Measurements from ENCODE around the gene CELF2. TPM values are rescaled to one million over a fixed set of nuclear protein-coding genes. Genes with fewer than 3 reads are reported as not detected.

CELF2 gene
- total RNA-seq, 1 donor from 2014 or later = 89.2 TPM

DNA sequence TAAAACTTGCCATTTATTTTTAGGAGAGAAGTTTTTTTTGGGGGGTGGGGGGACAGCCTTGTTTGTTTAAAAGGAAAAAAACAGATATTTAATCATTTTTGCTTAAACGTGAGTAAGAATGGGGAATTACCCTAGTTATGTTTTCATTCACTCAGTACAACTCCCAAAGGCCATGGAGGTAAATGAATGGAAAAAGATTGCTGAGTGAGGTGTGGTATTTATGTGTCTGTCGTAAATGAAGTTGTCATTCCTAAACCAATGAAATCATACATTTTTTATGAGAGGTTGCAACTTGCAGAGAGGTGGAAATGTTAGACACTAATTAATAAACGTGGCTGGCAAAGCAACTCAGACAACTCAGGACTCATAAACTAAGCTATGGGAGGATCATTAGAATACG, 218.1 kb downstream of the CELF2 start:
- peaks cover 70% of the 10 kb centered on the region for H3K4me1 Mint-ChIP-seq
- ATAC-seq (ENCODE audit: low read depth) (peak; percentile 46), DNase-seq (no peak)
- ChIA-PET CTCF (no interaction called here), POLR2A (interaction anchor here (0.9 to 2.8 kb wide), 3 partner anchors 9 to 71 kb away, joined by 3 to 11 read pairs (median 7); no protein-coding TSS in a partner anchor)
- intact Hi-C loops (cut with micrococcal nuclease) = no loop called here
- peak overlapping the region; percentile 50 for H3K27ac Mint-ChIP-seq
- no peaks in the 10 kb centered on the region for H3K27me3 Mint-ChIP-seq
- peaks cover 59% of the 10 kb centered on the region for H3K36me3 Mint-ChIP-seq (ENCODE audit: low read depth)
- TF ChIP-seq CTCF (IDR thresholded peaks at IDR 0.05) = no peak
- no peaks in the 10 kb centered on the region for H3K9me3 Mint-ChIP-seq
- H3K4me3 Mint-ChIP-seq = no peak overlapping the region

GRCh38 chr10:11236234-11236633, 218.6 kb downstream of the CELF2 start:
- H3K27ac Mint-ChIP-seq = peak overlapping the region; percentile 50
- no peak for TF ChIP-seq CTCF (IDR thresholded peaks at IDR 0.05)
- no peaks in the 10 kb centered on the region for H3K27me3 Mint-ChIP-seq
- peaks cover 65% of the 10 kb centered on the region for H3K4me1 Mint-ChIP-seq
- H3K4me3 Mint-ChIP-seq = no peak overlapping the region
- intact Hi-C loops (cut with micrococcal nuclease) = no loop called here
- no peak for DNase-seq
- ChIA-PET POLR2A (interaction anchor here (0.9 to 2.8 kb wide), 3 partner anchors 9 to 72 kb away, joined by 4 to 11 read pairs (median 7); no protein-coding TSS in a partner anchor), CTCF (no interaction called here)
- H3K9me3 Mint-ChIP-seq = no peaks in the 10 kb centered on the region
- peaks cover 55% of the 10 kb centered on the region for H3K36me3 Mint-ChIP-seq (ENCODE audit: low read depth)
- ATAC-seq (ENCODE audit: low read depth) = no peak

DNA sequence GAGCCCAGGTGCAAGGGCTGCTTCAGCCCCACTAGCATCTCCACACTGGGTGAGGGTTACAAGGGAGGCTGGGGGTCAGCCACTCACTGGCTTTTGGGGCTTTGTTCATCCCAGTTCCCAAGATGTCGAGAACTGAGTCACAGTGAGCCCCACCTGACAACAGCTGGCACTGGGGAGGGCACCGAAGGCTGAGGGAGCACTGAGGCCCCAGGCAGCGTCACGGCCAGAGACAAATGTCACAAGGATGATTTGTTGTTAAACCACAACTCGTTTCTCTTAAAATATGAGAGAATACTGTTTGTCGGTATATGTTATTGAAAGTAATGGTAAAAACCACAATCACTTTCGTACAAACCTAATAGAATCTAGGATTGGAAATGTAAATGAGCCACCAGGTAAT, 219.9 kb downstream of the CELF2 start:
- H3K27me3 Mint-ChIP-seq = no peaks in the 10 kb centered on the region
- intact Hi-C loops (cut with micrococcal nuclease) = no loop called here
- peak overlapping the region; percentile 50 for H3K27ac Mint-ChIP-seq
- peaks cover 53% of the 10 kb centered on the region for H3K4me1 Mint-ChIP-seq
- DNase-seq = no peak
- no peaks in the 10 kb centered on the region for H3K9me3 Mint-ChIP-seq
- TF ChIP-seq CTCF (IDR thresholded peaks at IDR 0.05) = no peak
- ATAC-seq (ENCODE audit: low read depth) = no peak
- peaks cover 48% of the 10 kb centered on the region for H3K36me3 Mint-ChIP-seq (ENCODE audit: low read depth)
- POLR2A ChIA-PET = interaction anchor here (1.5 to 2.3 kb wide), 3 partner anchors 11 to 92 kb away, joined by 3 to 15 read pairs (median 5); no protein-coding TSS in a partner anchor
- H3K4me3 Mint-ChIP-seq = no peak overlapping the region
- CTCF ChIA-PET = no interaction called here

GRCh38 chr10:11238893-11239292, 221.2 kb downstream of the CELF2 start:
- Mint-ChIP-seq H3K4me1 (peaks cover 40% of the 10 kb centered on the region), H3K4me3 (no peak overlapping the region), H3K9me3 (no peaks in the 10 kb centered on the region), H3K27ac (no peak overlapping the region), H3K27me3 (no peaks in the 10 kb centered on the region), H3K36me3 (ENCODE audit: low read depth) (peaks cover 35% of the 10 kb centered on the region)
- DNase-seq = no peak
- intact Hi-C loops (cut with micrococcal nuclease) = no loop called here
- POLR2A ChIA-PET = interaction anchor here (0.5 to 2.3 kb wide), 6 partner anchors 12 to 420 kb away, joined by 3 to 15 read pairs (median 5); no protein-coding TSS in a partner anchor
- CTCF ChIA-PET = no interaction called here
- no peak for ATAC-seq (ENCODE audit: low read depth)
- no peak for TF ChIP-seq CTCF (IDR thresholded peaks at IDR 0.05)

DNA sequence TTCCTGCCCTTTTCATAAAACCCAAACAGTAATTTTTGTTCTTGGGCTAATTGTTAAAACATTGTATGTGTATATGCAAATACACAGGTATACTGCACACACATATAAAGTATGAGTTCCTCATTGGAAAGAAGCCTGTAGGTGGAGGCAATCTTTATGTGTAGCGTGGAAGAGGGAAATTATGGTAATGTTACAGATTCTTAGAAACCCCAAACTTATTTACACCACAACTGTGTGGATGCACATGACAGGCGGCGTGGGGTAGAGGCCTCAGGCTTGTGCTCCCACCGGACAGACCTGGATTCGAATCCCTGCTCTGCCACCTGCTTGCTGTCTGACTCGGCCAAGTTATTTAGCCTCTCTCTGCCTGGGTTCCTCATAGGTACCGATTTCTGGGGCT, 223.0 kb downstream of the CELF2 start:
- Mint-ChIP-seq H3K36me3 (ENCODE audit: low read depth) (peaks cover 24% of the 10 kb centered on the region), H3K4me1 (peaks cover 28% of the 10 kb centered on the region), H3K27ac (no peak overlapping the region), H3K9me3 (no peaks in the 10 kb centered on the region), H3K4me3 (no peak overlapping the region), H3K27me3 (no peaks in the 10 kb centered on the region)
- ChIA-PET CTCF (interaction anchor here (1.7 kb wide), 1 partner anchor 62 kb away, joined by 3 read pairs; no protein-coding TSS in a partner anchor), POLR2A (interaction anchor here (0.7 to 4.3 kb wide), 3 partner anchors 8 to 75 kb away, joined by 3 to 98 read pairs (median 94); no protein-coding TSS in a partner anchor)
- no peak for DNase-seq
- no peak for TF ChIP-seq CTCF (IDR thresholded peaks at IDR 0.05)
- no peak for ATAC-seq (ENCODE audit: low read depth)
- intact Hi-C loops (cut with micrococcal nuclease) = loop anchor here (5.0 kb wide), 1 partner anchor 223 kb away; the partner anchor contains the start of gene CELF2
